H1 (cell line): Measurements from ENCODE around the gene ZNF121. TPM values are rescaled to one million over a fixed set of nuclear protein-coding genes. Genes with fewer than 3 reads are reported as not detected.
"Not testable (repeated sequence)": the region's sequence is repeated elsewhere in the genome, so short reads cannot be mapped to it uniquely, and the experiment has no call there.

Source experiments
- CTCF ChIA-PET: fragments of 300-600 bp; sonication (Branson Sonifier 250); formaldehyde crosslinking; loops from one replicate; lab custom pipeline; 2021; ENCODE audit not compliant: partially characterized antibody; lab: Charles Lee
- POLR2A ChIA-PET: fragments of 300-600 bp; sonication (Branson Sonifier 250); formaldehyde crosslinking; loops from one replicate; lab custom pipeline; 2021; ENCODE audit warnings: inconsistent platforms; ENCODE audit not compliant: partially characterized antibody; lab: Charles Lee
- DNase-seq, 2 experiments: peaks; one replicate each; pipeline versions ENCODE4 v3.0.0 to v3.0.0-alpha.2; 2010 to 2022; ENCODE audit warnings: low spot score in 2 of 2, low read depth in 1 of 2, mixed read lengths in 1 of 2
- FAIRE-seq: peaks from 2 replicates; lab custom pipeline; 2011; peaks lifted over from hg19 to GRCh38; lab: Jason Lieb, UNC
- H2AFZ ChIP-seq: 2 replicates; pipeline ENCODE4 v1.8.1; 2012; ENCODE audit warnings: low read length, inconsistent platforms
- H2AK5ac ChIP-seq: 2 replicates; pipeline ENCODE4 v1.6.1; 2013; ENCODE audit warnings: low read depth, low read length
- H2BK120ac ChIP-seq: replicated peaks from 2 replicates; pipeline ENCODE3; 2013; ENCODE audit warnings: low read depth, low read length, inconsistent platforms
- H2BK12ac ChIP-seq: 2 replicates; pipeline ENCODE4 v1.6.1; 2013; ENCODE audit warnings: low read depth, low read length
- H2BK15ac ChIP-seq: 2 replicates; pipeline ENCODE4 v1.6.1; 2013; ENCODE audit warnings: low read length
- H2BK20ac ChIP-seq: 2 replicates; pipeline ENCODE4 v1.6.1; 2013; ENCODE audit warnings: low read length
- H2BK5ac ChIP-seq: 2 replicates; pipeline ENCODE4 v1.6.1; 2013; ENCODE audit warnings: low read depth, low read length
- H3K14ac ChIP-seq: 2 replicates; pipeline ENCODE4 v1.6.1; 2013; ENCODE audit warnings: inconsistent platforms; ENCODE audit not compliant: insufficient read length
- H3K18ac ChIP-seq: 2 replicates; pipeline ENCODE4 v1.6.1; 2013; ENCODE audit warnings: low read length; ENCODE audit errors: extremely low read depth
- H3K23ac ChIP-seq: 2 replicates; pipeline ENCODE4 v1.6.1; 2013; ENCODE audit warnings: inconsistent platforms; ENCODE audit not compliant: insufficient read length
- H3K23me2 ChIP-seq: 2 replicates; pipeline ENCODE4 v1.6.1; 2013; ENCODE audit warnings: low read depth, low read length
- H3K27ac ChIP-seq: 2 replicates; pipeline ENCODE4 v1.6.1; 2011; ENCODE audit warnings: low read depth, low read length, inconsistent platforms
- H3K27me3 ChIP-seq, 4 experiments: replicated peaks in 1 of 4; 1 replicate in 1 of 4; 2 replicates in 3 of 4; pipeline versions ENCODE4 v1.6.1 to v1.8.1; 2011 to 2013; ENCODE audit warnings: low read length in 3 of 4, mild to moderate bottlenecking in 3 of 4, inconsistent platforms in 2 of 4, mixed read lengths in 2 of 4, moderate library complexity in 1 of 4; ENCODE audit not compliant: control insufficient read depth in 3 of 4, insufficient read depth in 3 of 4; ENCODE audit errors: extremely low read depth in 1 of 4
- H3K36me3 ChIP-seq, 4 experiments: 2 replicates each; pipeline versions ENCODE4 v1.6.1 to v1.8.1; 2011 to 2013; ENCODE audit warnings: mild to moderate bottlenecking in 4 of 4, low read length in 3 of 4, moderate library complexity in 2 of 4, control low read depth in 1 of 4, inconsistent platforms in 1 of 4; ENCODE audit not compliant: insufficient read depth in 4 of 4, control insufficient read depth in 2 of 4
- H3K4ac ChIP-seq: replicated peaks from 2 replicates; pipeline ENCODE3; 2013; ENCODE audit warnings: low read length, low read depth, mixed read lengths, inconsistent platforms; ENCODE audit not compliant: insufficient read length
- H3K4me1 ChIP-seq, 4 experiments: replicated peaks in 1 of 4; 1 replicate in 1 of 4; 2 replicates in 3 of 4; pipeline versions ENCODE4 v1.6.1 to v1.8.1; 2011 to 2013; ENCODE audit warnings: low read length in 3 of 4, inconsistent platforms in 2 of 4, mixed read lengths in 1 of 4; ENCODE audit not compliant: insufficient read depth in 4 of 4, control insufficient read depth in 3 of 4
- H3K4me2 ChIP-seq, 2 experiments: 2 replicates each; pipeline versions ENCODE4 v1.6.1 to v1.8.1; 2011 to 2013; ENCODE audit warnings: low read depth in 2 of 2, low read length in 2 of 2, control low read depth in 1 of 2, inconsistent platforms in 1 of 2, mild to moderate bottlenecking in 1 of 2; ENCODE audit not compliant: insufficient read depth in 1 of 2
- H3K4me3 ChIP-seq, 4 experiments: fragments of 200-600, 300-600 bp in 1 of 4; sonication (generic), shearing (Covaris generic), sonication (Bioruptor Twin) in 1 of 4; 2 replicates each; pipeline versions ENCODE4 v1.5.1 to v1.8.1; 2011 to 2016; ENCODE audit warnings: low read length in 4 of 4, low read depth in 3 of 4, control low read depth in 2 of 4, inconsistent platforms in 2 of 4, mild to moderate bottlenecking in 2 of 4, mixed read lengths in 1 of 4, moderate library complexity in 1 of 4; ENCODE audit not compliant: insufficient read depth in 2 of 4; ENCODE audit errors: extremely low read depth in 1 of 4
- H3K56ac ChIP-seq: replicated peaks from 2 replicates; pipeline ENCODE3; 2013; ENCODE audit warnings: low read depth, mild to moderate bottlenecking, mixed read lengths, low read length, inconsistent platforms; ENCODE audit not compliant: insufficient read length
- H3K79me1 ChIP-seq: 2 replicates; pipeline ENCODE4 v1.6.1; 2013; ENCODE audit warnings: low read depth, low read length, control low read depth
- H3K79me2 ChIP-seq, 2 experiments: 2 replicates each; pipeline versions ENCODE4 v1.6.1 to v1.8.1; 2012 to 2013; ENCODE audit warnings: low read length in 2 of 2, mild to moderate bottlenecking in 2 of 2, inconsistent platforms in 1 of 2; ENCODE audit not compliant: insufficient read depth in 2 of 2, control insufficient read depth in 1 of 2
- H3K9ac ChIP-seq, 4 experiments: replicated peaks in 1 of 4; 1 replicate in 1 of 4; 2 replicates in 3 of 4; pipeline versions ENCODE4 v1.6.1 to v1.8.1; 2011 to 2013; ENCODE audit warnings: low read depth in 3 of 4, low read length in 3 of 4, control low read depth in 2 of 4, mild to moderate bottlenecking in 2 of 4, moderate library complexity in 2 of 4, inconsistent platforms in 1 of 4; ENCODE audit errors: extremely low read depth in 1 of 4
- H3K9me3 ChIP-seq, 2 experiments: 2 replicates each; pipeline versions ENCODE4 v1.6.1 to v1.8.1; 2012 to 2013; ENCODE audit warnings: mild to moderate bottlenecking in 2 of 2, moderate library complexity in 2 of 2, control low read depth in 1 of 2, inconsistent platforms in 1 of 2, low read depth in 1 of 2, low read length in 1 of 2, mixed read lengths in 1 of 2; ENCODE audit not compliant: insufficient read depth in 2 of 2
- H4K20me1 ChIP-seq, 2 experiments: replicated peaks in 1 of 2; 2 replicates each; pipeline versions ENCODE3 to v1.8.1; 2011 to 2013; ENCODE audit warnings: inconsistent platforms in 2 of 2, low read length in 2 of 2, mild to moderate bottlenecking in 1 of 2; ENCODE audit not compliant: insufficient read depth in 2 of 2, control insufficient read depth in 1 of 2
- H4K5ac ChIP-seq: 2 replicates; pipeline ENCODE4 v1.6.1; 2013; ENCODE audit warnings: low read length, low read depth, mixed read lengths, inconsistent platforms; ENCODE audit not compliant: insufficient read length
- H4K8ac ChIP-seq: 2 replicates; pipeline ENCODE4 v1.8.0; 2013; ENCODE audit warnings: mild to moderate bottlenecking, moderate library complexity, low read length, inconsistent platforms; ENCODE audit not compliant: insufficient read depth; ENCODE audit errors: extremely low read depth
- H4K91ac ChIP-seq: replicated peaks from 2 replicates; pipeline ENCODE3; 2013; ENCODE audit warnings: low read length, mixed read lengths, inconsistent platforms; ENCODE audit not compliant: insufficient read length
- WGBS, 2 experiments: shearing (Covaris generic) in 1 of 2; methylation state at CpG; one replicate each; pipeline versions ENCODE4 v1.1.6 to v1.1.7; 2013 to 2015; ENCODE audit warnings: low lambda C conversion rate in 2 of 2, mixed read lengths in 2 of 2, inconsistent platforms in 1 of 2, low coverage in 1 of 2, missing lambda C conversion rate in 1 of 2; ENCODE audit not compliant: insufficient replicate concordance in 2 of 2, insufficient coverage in 1 of 2, insufficient read length in 1 of 2; ENCODE audit errors: extremely low coverage in 1 of 2, missing lambda C conversion rate in 1 of 2; 5-methylcytosine and 5-hydroxymethylcytosine counted together
- polyA plus RNA-seq, 7 experiments: library from polyadenylated mRNA; depleted of rRNA in 3 of 7; stranded (reverse) in 5 of 7; unstranded in 2 of 7; fragments of >200 nt in 5 of 7; fragments of 200-250 nt in 2 of 7; gene quantifications; 1 replicate in 5 of 7; 2 replicates in 1 of 7; 4 replicates in 1 of 7; pipeline versions ENCODE4 v1.2.1 to v1.2.3, GENCODE V29; 2011 to 2013; ENCODE audit warnings: missing spikeins in 2 of 7, mixed read lengths in 2 of 7
- total RNA-seq: library from RNA; stranded (reverse); fragmentation: NEBNext Ultra II Directional; extraction: Animal tissue kit (Norgen Biotek cat#: 25700); gene quantifications from 2 replicates; pipeline ENCODE4 v1.2.1, GENCODE V29; 2021

Gene ZNF121
- total and polyA plus RNA-seq, 2 of the 8 experiments (the other 6 are each of a cell fraction or from before 2014, with no cell fraction given) = 22.2 to 220 TPM

- H4K20me1 ChIP-seq, H3K14ac ChIP-seq, H2BK12ac ChIP-seq, H3K79me1 ChIP-seq, H3K18ac ChIP-seq, H3K27ac ChIP-seq, H2BK120ac ChIP-seq, H3K9ac ChIP-seq, H3K4me1 ChIP-seq, H4K91ac ChIP-seq, FAIRE-seq, H3K23ac ChIP-seq, H2BK15ac ChIP-seq, H2AFZ ChIP-seq, H3K56ac ChIP-seq, H4K5ac ChIP-seq, H2AK5ac ChIP-seq, H2BK5ac ChIP-seq, H4K8ac ChIP-seq, DNase-seq, H3K27me3 ChIP-seq, H3K4ac ChIP-seq, H2BK20ac ChIP-seq, H3K23me2 ChIP-seq: not testable (repeated sequence)
- peaks cover 13 to 27% (median 18%) of the 10 kb centered on the region in 4 experiments; a peak in 7 of 8 replicates for H3K36me3 ChIP-seq
- ChIA-PET POLR2A (interaction anchor here (0.8 to 1.7 kb wide), 3 partner anchors 14 to 44 kb away, joined by 3 to 5 read pairs (median 4); no protein-coding TSS in a partner anchor), CTCF (interaction anchor here (1.0 kb wide), 1 partner anchor 20 kb away, joined by 3 read pairs; no protein-coding TSS in a partner anchor)
- WGBS, 2 experiments = 88% methylated on average over 6 of the region's 6 CpGs; no CpG with 5 or more reads in 1 of the 2 experiments
- H3K4me3 ChIP-seq = peak overlapping the region; percentile 83 to 98 (median 96); a peak in 7 of 8 replicates
- peaks cover 4 to 27% of the 10 kb centered on the region in 2 experiments; a peak in 3 of 4 replicates for H3K79me2 ChIP-seq
- H3K9me3 ChIP-seq = peaks cover 18 to 22% of the 10 kb centered on the region in 2 experiments; a peak in 3 of 4 replicates
- peak overlapping the region; percentile 56 to 74 for H3K4me2 ChIP-seq
Measured at GRCh38 chr19:9539201-9539600, 45.1 kb downstream of the ZNF121 start.
